Upper lobe of right lung (tissue), 1 donor: Measurements from ENCODE around the gene NPW. TPM values are rescaled to one million over a fixed set of nuclear protein-coding genes. Genes with fewer than 3 reads are reported as not detected.

Source experiments
- ATAC-seq: fragments of 200-7000 bp; cut with Tn5 transposase; one replicate; pipeline ENCODE4 v1.9.1; 2020; ENCODE audit warnings: mild to moderate bottlenecking, moderate library complexity
- DNase-seq: peaks from one replicate; pipeline ENCODE4 v3.0.0-alpha.2; 2020
- H3K27ac ChIP-seq: fragments of 200-600 bp; one replicate; pipeline ENCODE4 v1.8.0; 2022
- H3K27me3 ChIP-seq: fragments of 200-600 bp; one replicate; pipeline ENCODE4 v1.8.0; 2022; ENCODE audit warnings: mild to moderate bottlenecking
- H3K36me3 ChIP-seq: fragments of 200-600 bp; one replicate; pipeline ENCODE4 v1.8.0; 2022
- H3K4me1 ChIP-seq: fragments of 200-600 bp; one replicate; pipeline ENCODE4 v1.8.0; 2022
- H3K4me3 ChIP-seq: fragments of 200-600 bp; one replicate; pipeline ENCODE4 v1.8.0; 2022; ENCODE audit warnings: mild to moderate bottlenecking
- H3K9me3 ChIP-seq: fragments of 200-600 bp; one replicate; pipeline ENCODE4 v1.8.0; 2022
- intact Hi-C: fragments of 100-400 bp; cut with DNase I; formaldehyde crosslinking; loops from one replicate; pipeline ENCODE4 v1.11.0; 2022
- total RNA-seq: library from RNA; stranded (reverse); fragmentation: NEBNext Ultra II Directional; extraction: Animal tissue kit (Norgen Biotek cat#: 25700); gene quantifications from one replicate; pipeline ENCODE4 v1.2.1, GENCODE V29; 2021
- TF ChIP-seq, protein P1 (sequence below): fragments of 200-600 bp; IDR thresholded peaks from one replicate; pipeline ENCODE4 v1.8.0; 2022; ENCODE audit warnings: antibody characterized with exemption
- donor health status: DM: no; HTN: yes; CAD: no; lungs with severe emphysema.

NPW gene
- total RNA-seq, 1 donor from 2014 or later = not detected

DNA sequence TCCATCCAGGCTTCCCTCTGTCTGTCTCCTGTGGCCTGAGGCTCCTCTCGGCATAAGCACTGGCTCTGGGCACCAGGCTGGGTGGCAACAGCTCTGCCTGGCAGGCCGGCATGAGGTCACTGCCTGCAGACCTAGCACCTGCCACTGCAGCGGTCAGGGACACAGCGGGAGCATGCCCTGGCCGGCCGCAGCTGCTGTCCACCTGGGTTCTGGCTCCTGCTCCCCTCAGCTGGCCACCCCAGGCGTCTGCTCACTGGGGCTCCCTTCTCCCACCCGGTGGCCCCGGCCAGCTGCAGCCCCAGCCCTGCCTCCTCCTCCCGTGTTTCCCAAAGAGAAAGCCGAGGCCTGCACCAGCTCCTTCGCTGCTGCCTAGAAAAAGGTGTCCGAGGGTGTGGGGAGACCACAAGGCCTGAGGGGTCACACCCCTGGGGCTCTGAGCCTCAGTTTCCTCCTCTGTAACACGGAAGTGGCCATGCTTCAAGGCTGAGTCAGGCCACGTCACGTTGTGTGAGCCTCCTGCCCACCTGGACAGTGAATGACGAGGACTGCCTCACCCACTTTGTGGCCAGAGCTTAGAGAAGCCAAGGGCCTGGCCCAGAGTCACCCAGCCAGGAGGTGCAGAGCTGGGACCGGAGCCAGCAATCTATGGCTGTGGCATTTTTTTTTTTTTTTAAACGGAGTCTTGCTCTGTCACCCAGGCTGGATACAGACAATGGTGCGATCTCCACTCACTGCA is 21.4 kb downstream of the NPW start:
- peaks cover 95% of the 10 kb centered on the region for H3K4me1 ChIP-seq
- H3K27me3 ChIP-seq = no peaks in the 10 kb centered on the region
- peak overlapping the region; percentile 94 for H3K27ac ChIP-seq
- peaks cover 13% of the 10 kb centered on the region for H3K36me3 ChIP-seq
- H3K9me3 ChIP-seq = no peaks in the 10 kb centered on the region
- DNase-seq (no peak), ATAC-seq (peak; percentile 3)
- no peak overlapping the region for H3K4me3 ChIP-seq
- intact Hi-C loops = no loop called here
- TF ChIP-seq, protein P1, sequence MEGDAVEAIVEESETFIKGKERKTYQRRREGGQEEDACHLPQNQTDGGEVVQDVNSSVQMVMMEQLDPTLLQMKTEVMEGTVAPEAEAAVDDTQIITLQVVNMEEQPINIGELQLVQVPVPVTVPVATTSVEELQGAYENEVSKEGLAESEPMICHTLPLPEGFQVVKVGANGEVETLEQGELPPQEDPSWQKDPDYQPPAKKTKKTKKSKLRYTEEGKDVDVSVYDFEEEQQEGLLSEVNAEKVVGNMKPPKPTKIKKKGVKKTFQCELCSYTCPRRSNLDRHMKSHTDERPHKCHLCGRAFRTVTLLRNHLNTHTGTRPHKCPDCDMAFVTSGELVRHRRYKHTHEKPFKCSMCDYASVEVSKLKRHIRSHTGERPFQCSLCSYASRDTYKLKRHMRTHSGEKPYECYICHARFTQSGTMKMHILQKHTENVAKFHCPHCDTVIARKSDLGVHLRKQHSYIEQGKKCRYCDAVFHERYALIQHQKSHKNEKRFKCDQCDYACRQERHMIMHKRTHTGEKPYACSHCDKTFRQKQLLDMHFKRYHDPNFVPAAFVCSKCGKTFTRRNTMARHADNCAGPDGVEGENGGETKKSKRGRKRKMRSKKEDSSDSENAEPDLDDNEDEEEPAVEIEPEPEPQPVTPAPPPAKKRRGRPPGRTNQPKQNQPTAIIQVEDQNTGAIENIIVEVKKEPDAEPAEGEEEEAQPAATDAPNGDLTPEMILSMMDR = no peak

DNA sequence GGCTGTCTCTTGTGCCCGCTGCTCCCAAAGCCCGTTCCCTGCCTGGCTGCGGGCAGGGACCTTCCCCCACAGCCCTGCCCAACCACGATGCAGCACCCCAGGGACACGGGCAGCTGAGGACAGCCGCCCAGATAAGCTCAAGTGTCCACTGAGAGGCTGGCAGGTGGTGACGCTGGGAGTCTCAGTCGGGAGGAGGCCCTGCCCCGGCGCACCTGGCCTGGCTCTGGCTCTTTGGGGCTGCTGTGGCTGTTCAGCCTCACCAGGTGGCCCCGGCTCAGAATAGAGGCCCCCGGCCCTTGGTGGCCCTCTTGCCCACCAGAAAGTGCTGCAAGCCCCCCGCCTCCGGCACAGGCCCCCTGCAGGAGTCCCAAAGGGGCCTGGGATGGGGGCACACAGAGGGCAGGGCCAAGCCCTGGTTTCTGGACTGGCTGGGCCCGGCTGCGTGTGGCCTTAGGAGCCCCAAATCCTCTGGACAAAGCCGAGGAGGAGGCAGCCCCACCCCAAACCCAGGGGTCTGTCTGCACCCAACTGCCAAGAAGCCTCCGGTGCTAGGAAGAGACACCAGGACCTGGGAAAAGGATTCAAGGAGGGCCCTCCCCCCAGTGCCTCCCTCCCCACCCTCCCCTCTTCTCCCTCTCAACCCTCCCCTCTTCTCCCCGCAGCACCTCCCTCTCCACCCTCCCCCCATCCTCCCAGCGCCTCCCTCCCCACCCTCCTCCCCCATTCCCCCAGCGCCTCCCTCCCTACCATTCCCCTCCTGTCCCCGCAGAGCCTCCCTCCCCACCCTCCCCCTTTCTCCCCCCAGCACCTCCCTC is 22.8 kb downstream of the NPW start:
- no peaks in the 10 kb centered on the region for H3K27me3 ChIP-seq
- no peaks in the 10 kb centered on the region for H3K9me3 ChIP-seq
- peaks cover 6% of the 10 kb centered on the region for H3K36me3 ChIP-seq
- DNase-seq (peak; percentile 93), ATAC-seq (peak; percentile 74)
- H3K4me1 ChIP-seq = peaks cover 93% of the 10 kb centered on the region
- TF ChIP-seq, protein P1 = no peak
- no peak overlapping the region for H3K4me3 ChIP-seq
- intact Hi-C loops = no loop called here
- peak overlapping the region; percentile 94 for H3K27ac ChIP-seq

DNA sequence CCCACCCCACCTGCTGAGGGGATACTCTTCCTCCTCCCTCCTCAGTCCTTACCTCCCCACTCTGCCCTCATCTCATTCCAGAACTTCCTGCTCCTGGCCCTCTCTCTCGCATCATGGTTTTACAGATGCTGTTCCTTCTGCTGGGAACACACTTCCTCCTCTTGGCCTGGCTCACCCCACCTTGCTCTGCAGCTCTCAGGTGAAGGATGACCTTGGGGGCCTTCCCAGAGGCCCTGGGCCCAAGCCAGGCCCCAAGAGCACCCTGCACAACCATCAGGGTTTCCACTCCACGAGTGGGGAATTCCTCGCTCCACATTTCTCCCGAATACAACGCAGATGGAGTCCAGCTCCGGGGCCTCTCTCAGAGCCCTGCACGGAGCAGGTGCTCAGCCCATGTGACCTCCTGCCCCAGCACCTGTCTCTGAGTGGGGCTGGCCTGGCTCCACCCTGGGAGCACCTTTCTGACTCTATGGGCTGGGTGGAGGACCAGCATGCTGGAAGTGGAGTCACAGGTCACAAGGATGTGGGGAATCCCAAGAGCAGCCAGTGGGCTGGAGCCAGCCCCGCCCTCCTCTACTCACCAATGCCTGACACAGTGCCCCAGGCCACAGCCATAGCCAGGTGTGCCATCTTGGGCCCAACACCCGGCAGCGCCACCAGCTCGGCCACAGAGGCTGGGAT is 23.5 kb downstream of the NPW start:
- Histone ChIP-seq H3K4me3 (no peak overlapping the region), H3K36me3 (no peaks in the 10 kb centered on the region), H3K9me3 (no peaks in the 10 kb centered on the region), H3K27ac (peak overlapping the region; percentile 59), H3K4me1 (peaks cover 86% of the 10 kb centered on the region), H3K27me3 (no peaks in the 10 kb centered on the region)
- intact Hi-C loops = no loop called here
- DNase-seq = peak; percentile 86
- TF ChIP-seq, protein P1 = no peak
- ATAC-seq = peak; percentile 2

DNA sequence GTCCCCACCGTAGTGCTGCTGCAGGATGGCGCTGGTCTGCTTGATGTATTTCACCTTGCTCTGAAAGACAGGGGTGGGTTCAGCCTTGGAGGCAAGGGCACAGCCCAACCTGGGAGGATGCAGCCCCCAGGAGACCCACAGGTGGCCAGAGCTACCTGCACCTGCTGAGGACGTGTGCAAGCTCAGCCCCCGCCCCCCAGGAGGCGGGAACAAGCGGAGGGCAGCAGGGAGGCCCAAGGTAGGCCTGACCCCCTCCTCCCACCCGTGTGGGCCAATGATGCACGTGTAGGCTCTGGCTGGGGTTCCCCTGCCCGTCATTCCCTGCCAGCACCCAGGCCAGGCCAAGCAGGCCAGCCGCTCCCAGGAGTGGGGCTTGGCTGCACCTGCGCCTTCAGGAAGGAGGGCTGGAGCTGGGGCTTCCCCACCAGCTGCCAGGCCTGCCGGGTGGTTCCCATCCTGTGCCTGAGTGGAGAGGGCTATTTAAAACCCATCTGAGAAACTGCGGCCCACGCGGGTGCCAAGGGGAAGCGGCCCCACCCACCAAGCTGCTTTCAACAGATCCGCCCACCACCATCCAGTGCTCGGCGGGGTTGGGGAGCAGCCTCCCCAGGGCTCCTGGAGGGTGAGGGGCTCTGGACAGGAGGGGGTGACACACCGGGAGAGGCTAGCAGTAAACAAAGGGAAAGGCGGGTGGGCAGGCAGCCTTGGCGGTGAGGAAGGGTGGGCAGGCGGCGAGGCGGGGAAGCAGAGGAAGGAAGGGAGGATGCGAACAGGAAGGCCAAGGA is 24.3 kb downstream of the NPW start:
- TF ChIP-seq, protein P1 = no peak
- intact Hi-C loops = no loop called here
- no peaks in the 10 kb centered on the region for H3K36me3 ChIP-seq
- ATAC-seq = peak; percentile 12
- H3K4me1 ChIP-seq = peaks cover 84% of the 10 kb centered on the region
- H3K9me3 ChIP-seq = no peaks in the 10 kb centered on the region
- peak; percentile 89 for DNase-seq
- H3K27ac ChIP-seq = peak overlapping the region; percentile 59
- no peaks in the 10 kb centered on the region for H3K27me3 ChIP-seq
- no peak overlapping the region for H3K4me3 ChIP-seq

DNA sequence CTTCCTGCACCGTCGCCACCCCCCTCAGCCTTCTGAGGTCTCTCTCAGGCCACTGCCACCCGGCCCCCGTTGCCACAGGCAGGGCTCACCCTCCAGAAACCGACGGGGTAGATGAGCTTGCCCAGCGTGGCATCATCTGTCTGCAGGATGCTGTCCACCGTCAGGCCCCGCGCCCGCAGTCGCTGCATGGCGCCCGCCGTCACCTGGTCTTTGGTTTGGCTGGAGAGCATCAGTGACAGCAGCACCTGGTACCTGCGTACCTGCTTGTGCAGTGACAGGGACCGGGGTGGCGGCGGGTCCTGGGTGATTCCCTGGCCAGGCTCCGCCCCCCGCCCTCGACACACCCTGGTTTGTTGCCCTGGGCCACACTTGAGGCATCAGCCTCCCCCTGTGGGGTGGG is 25.0 kb downstream of the NPW start:
- Histone ChIP-seq H3K4me3 (no peak overlapping the region), H3K36me3 (no peaks in the 10 kb centered on the region), H3K27me3 (no peaks in the 10 kb centered on the region), H3K9me3 (no peaks in the 10 kb centered on the region), H3K4me1 (peaks cover 81% of the 10 kb centered on the region), H3K27ac (peak overlapping the region; percentile 59)
- TF ChIP-seq, protein P1 = no peak
- intact Hi-C loops = no loop called here
- ATAC-seq (no peak), DNase-seq (no peak)
